HG03565 (cell line): ENCODE data around the gene SIGLEC12.
"Not testable (repeated sequence)": the region's sequence is repeated elsewhere in the genome, so short reads cannot be mapped to it uniquely, and the experiment has no call there.

Experiments used
- ATAC-seq: cut with Tn5 transposase; IDR thresholded peaks from one replicate; pipeline ENCODE4 v1.9.1; 2021; ENCODE audit warnings: mild to moderate bottlenecking, moderate library complexity; ENCODE audit not compliant: unreplicated experiment

SIGLEC12 gene

GRCh38 chr19:51460164-51460992, 41.2 kb downstream of the SIGLEC12 start:
- no peak for ATAC-seq

GRCh38 chr19:51458899-51459505, 42.6 kb downstream of the SIGLEC12 start:
- ATAC-seq, result no peak

GRCh38 chr19:51458051-51458645, 43.5 kb downstream of the SIGLEC12 start, which contains the start of gene SIGLEC8:
Gene SIGLEC8, minus strand, starts transcription at chr19:51458454. Its CDS starts 67 bp downstream, at chr19:51458387.
- no peak for ATAC-seq

- ATAC-seq, result no peak
These were observed 44.1 kb downstream of the SIGLEC12 start for GRCh38 chr19:51457351-51458013.

- ATAC-seq, result no peak
These were observed 44.9 kb downstream of the SIGLEC12 start for GRCh38 chr19:51456541-51457290.

- ATAC-seq, result no peak
These were observed 50.8 kb downstream of the SIGLEC12 start for GRCh38 chr19:51450730-51451307.

GRCh38 chr19:51448411-51449016, 53.1 kb downstream of the SIGLEC12 start:
- no peak for ATAC-seq

- no peak for ATAC-seq
These were observed 53.6 kb downstream of the SIGLEC12 start for GRCh38 chr19:51448011-51448410.

GRCh38 chr19:51447510-51447909, 54.1 kb downstream of the SIGLEC12 start:
- not testable (repeated sequence) for ATAC-seq

- ATAC-seq, result peak; percentile 80
These were observed 59.9 kb downstream of the SIGLEC12 start for GRCh38 chr19:51441410-51442390.
